H1 (cell line): ENCODE results near the gene ATP1A1. TPM values are rescaled to one million over a fixed set of nuclear protein-coding genes. Genes with fewer than 3 reads are reported as not detected.

Experiments used
- CTCF ChIA-PET: fragments of 300-600 bp; sonication (Branson Sonifier 250); formaldehyde crosslinking; loops from one replicate; lab custom pipeline; 2021; ENCODE audit not compliant: partially characterized antibody; lab: Charles Lee
- POLR2A ChIA-PET: fragments of 300-600 bp; sonication (Branson Sonifier 250); formaldehyde crosslinking; loops from one replicate; lab custom pipeline; 2021; ENCODE audit warnings: inconsistent platforms; ENCODE audit not compliant: partially characterized antibody; lab: Charles Lee
- DNase-seq, 2 experiments: peaks; one replicate each; pipeline versions ENCODE4 v3.0.0 to v3.0.0-alpha.2; 2010 to 2022; ENCODE audit warnings: low spot score in 2 of 2, low read depth in 1 of 2, mixed read lengths in 1 of 2
- FAIRE-seq: peaks from 2 replicates; lab custom pipeline; 2011; peaks lifted over from hg19 to GRCh38; lab: Jason Lieb, UNC
- H2AFZ ChIP-seq: 2 replicates; pipeline ENCODE4 v1.8.1; 2012; ENCODE audit warnings: low read length, inconsistent platforms
- H2AK5ac ChIP-seq: 2 replicates; pipeline ENCODE4 v1.6.1; 2013; ENCODE audit warnings: low read depth, low read length
- H2BK120ac ChIP-seq: replicated peaks from 2 replicates; pipeline ENCODE3; 2013; ENCODE audit warnings: low read depth, low read length, inconsistent platforms
- H2BK12ac ChIP-seq: 2 replicates; pipeline ENCODE4 v1.6.1; 2013; ENCODE audit warnings: low read depth, low read length
- H2BK15ac ChIP-seq: 2 replicates; pipeline ENCODE4 v1.6.1; 2013; ENCODE audit warnings: low read length
- H2BK20ac ChIP-seq: 2 replicates; pipeline ENCODE4 v1.6.1; 2013; ENCODE audit warnings: low read length
- H2BK5ac ChIP-seq: 2 replicates; pipeline ENCODE4 v1.6.1; 2013; ENCODE audit warnings: low read depth, low read length
- H3K14ac ChIP-seq: 2 replicates; pipeline ENCODE4 v1.6.1; 2013; ENCODE audit warnings: inconsistent platforms; ENCODE audit not compliant: insufficient read length
- H3K18ac ChIP-seq: 2 replicates; pipeline ENCODE4 v1.6.1; 2013; ENCODE audit warnings: low read length; ENCODE audit errors: extremely low read depth
- H3K23ac ChIP-seq: 2 replicates; pipeline ENCODE4 v1.6.1; 2013; ENCODE audit warnings: inconsistent platforms; ENCODE audit not compliant: insufficient read length
- H3K23me2 ChIP-seq: 2 replicates; pipeline ENCODE4 v1.6.1; 2013; ENCODE audit warnings: low read depth, low read length
- H3K27ac ChIP-seq: 2 replicates; pipeline ENCODE4 v1.6.1; 2011; ENCODE audit warnings: low read depth, low read length, inconsistent platforms
- H3K27me3 ChIP-seq, 4 experiments: replicated peaks in 1 of 4; 1 replicate in 1 of 4; 2 replicates in 3 of 4; pipeline versions ENCODE4 v1.6.1 to v1.8.1; 2011 to 2013; ENCODE audit warnings: low read length in 3 of 4, mild to moderate bottlenecking in 3 of 4, inconsistent platforms in 2 of 4, mixed read lengths in 2 of 4, moderate library complexity in 1 of 4; ENCODE audit not compliant: control insufficient read depth in 3 of 4, insufficient read depth in 3 of 4; ENCODE audit errors: extremely low read depth in 1 of 4
- H3K36me3 ChIP-seq, 4 experiments: 2 replicates each; pipeline versions ENCODE4 v1.6.1 to v1.8.1; 2011 to 2013; ENCODE audit warnings: mild to moderate bottlenecking in 4 of 4, low read length in 3 of 4, moderate library complexity in 2 of 4, control low read depth in 1 of 4, inconsistent platforms in 1 of 4; ENCODE audit not compliant: insufficient read depth in 4 of 4, control insufficient read depth in 2 of 4
- H3K4ac ChIP-seq: replicated peaks from 2 replicates; pipeline ENCODE3; 2013; ENCODE audit warnings: low read length, low read depth, mixed read lengths, inconsistent platforms; ENCODE audit not compliant: insufficient read length
- H3K4me1 ChIP-seq, 4 experiments: replicated peaks in 1 of 4; 1 replicate in 1 of 4; 2 replicates in 3 of 4; pipeline versions ENCODE4 v1.6.1 to v1.8.1; 2011 to 2013; ENCODE audit warnings: low read length in 3 of 4, inconsistent platforms in 2 of 4, mixed read lengths in 1 of 4; ENCODE audit not compliant: insufficient read depth in 4 of 4, control insufficient read depth in 3 of 4
- H3K4me2 ChIP-seq, 2 experiments: 2 replicates each; pipeline versions ENCODE4 v1.6.1 to v1.8.1; 2011 to 2013; ENCODE audit warnings: low read depth in 2 of 2, low read length in 2 of 2, control low read depth in 1 of 2, inconsistent platforms in 1 of 2, mild to moderate bottlenecking in 1 of 2; ENCODE audit not compliant: insufficient read depth in 1 of 2
- H3K4me3 ChIP-seq, 4 experiments: fragments of 200-600, 300-600 bp in 1 of 4; sonication (generic), shearing (Covaris generic), sonication (Bioruptor Twin) in 1 of 4; 2 replicates each; pipeline versions ENCODE4 v1.5.1 to v1.8.1; 2011 to 2016; ENCODE audit warnings: low read length in 4 of 4, low read depth in 3 of 4, control low read depth in 2 of 4, inconsistent platforms in 2 of 4, mild to moderate bottlenecking in 2 of 4, mixed read lengths in 1 of 4, moderate library complexity in 1 of 4; ENCODE audit not compliant: insufficient read depth in 2 of 4; ENCODE audit errors: extremely low read depth in 1 of 4
- H3K56ac ChIP-seq: replicated peaks from 2 replicates; pipeline ENCODE3; 2013; ENCODE audit warnings: low read depth, mild to moderate bottlenecking, mixed read lengths, low read length, inconsistent platforms; ENCODE audit not compliant: insufficient read length
- H3K79me1 ChIP-seq: 2 replicates; pipeline ENCODE4 v1.6.1; 2013; ENCODE audit warnings: low read depth, low read length, control low read depth
- H3K79me2 ChIP-seq, 2 experiments: 2 replicates each; pipeline versions ENCODE4 v1.6.1 to v1.8.1; 2012 to 2013; ENCODE audit warnings: low read length in 2 of 2, mild to moderate bottlenecking in 2 of 2, inconsistent platforms in 1 of 2; ENCODE audit not compliant: insufficient read depth in 2 of 2, control insufficient read depth in 1 of 2
- H3K9ac ChIP-seq, 4 experiments: replicated peaks in 1 of 4; 1 replicate in 1 of 4; 2 replicates in 3 of 4; pipeline versions ENCODE4 v1.6.1 to v1.8.1; 2011 to 2013; ENCODE audit warnings: low read depth in 3 of 4, low read length in 3 of 4, control low read depth in 2 of 4, mild to moderate bottlenecking in 2 of 4, moderate library complexity in 2 of 4, inconsistent platforms in 1 of 4; ENCODE audit errors: extremely low read depth in 1 of 4
- H3K9me3 ChIP-seq, 2 experiments: 2 replicates each; pipeline versions ENCODE4 v1.6.1 to v1.8.1; 2012 to 2013; ENCODE audit warnings: mild to moderate bottlenecking in 2 of 2, moderate library complexity in 2 of 2, control low read depth in 1 of 2, inconsistent platforms in 1 of 2, low read depth in 1 of 2, low read length in 1 of 2, mixed read lengths in 1 of 2; ENCODE audit not compliant: insufficient read depth in 2 of 2
- H4K20me1 ChIP-seq, 2 experiments: replicated peaks in 1 of 2; 2 replicates each; pipeline versions ENCODE3 to v1.8.1; 2011 to 2013; ENCODE audit warnings: inconsistent platforms in 2 of 2, low read length in 2 of 2, mild to moderate bottlenecking in 1 of 2; ENCODE audit not compliant: insufficient read depth in 2 of 2, control insufficient read depth in 1 of 2
- H4K5ac ChIP-seq: 2 replicates; pipeline ENCODE4 v1.6.1; 2013; ENCODE audit warnings: low read length, low read depth, mixed read lengths, inconsistent platforms; ENCODE audit not compliant: insufficient read length
- H4K8ac ChIP-seq: 2 replicates; pipeline ENCODE4 v1.8.0; 2013; ENCODE audit warnings: mild to moderate bottlenecking, moderate library complexity, low read length, inconsistent platforms; ENCODE audit not compliant: insufficient read depth; ENCODE audit errors: extremely low read depth
- H4K91ac ChIP-seq: replicated peaks from 2 replicates; pipeline ENCODE3; 2013; ENCODE audit warnings: low read length, mixed read lengths, inconsistent platforms; ENCODE audit not compliant: insufficient read length
- ASH2L ChIP-seq: fragments of 200-600, 300-600 bp; sonication (generic); IDR thresholded peaks from one replicate; pipeline ENCODE4 v1.7.1; 2017; ENCODE audit warnings: low read length
- BACH1 ChIP-seq: IDR thresholded peaks from 2 replicates; pipeline ENCODE4 v1.6.1; 2012; ENCODE audit warnings: low read length, improper control_type of control experiment
- CHD2 ChIP-seq: IDR thresholded peaks from 2 replicates; pipeline ENCODE4 v1.6.1; 2012; ENCODE audit warnings: low read length, improper control_type of control experiment
- EZH2 ChIP-seq: fragments of 200-600 bp; sonication (generic); IDR thresholded peaks from 2 replicates; pipeline ENCODE4 v1.7.1; 2012; ENCODE audit warnings: low read depth, mild to moderate bottlenecking, moderate library complexity, low read length, inconsistent platforms; ENCODE audit not compliant: severe bottlenecking
- KDM1A ChIP-seq: fragments of 200-600, 300-600 bp; sonication (generic); IDR thresholded peaks from 2 replicates; pipeline ENCODE4 v1.7.1; 2016; ENCODE audit warnings: mild to moderate bottlenecking, low read length, borderline replicate concordance
- KDM4A ChIP-seq: IDR thresholded peaks from one replicate; pipeline ENCODE4 v1.7.1; 2012; ENCODE audit warnings: low read depth, mild to moderate bottlenecking, moderate library complexity, low read length, inconsistent platforms; ENCODE audit not compliant: severe bottlenecking
- SIRT6 ChIP-seq: IDR thresholded peaks from one replicate; pipeline ENCODE4 v1.7.1; 2012; ENCODE audit warnings: low read length, inconsistent platforms
- SP2 ChIP-seq: IDR thresholded peaks from 2 replicates; pipeline ENCODE4 v1.6.1; 2012; ENCODE audit warnings: mild to moderate bottlenecking, low read length, inconsistent platforms
- SP4 ChIP-seq: IDR thresholded peaks from 2 replicates; pipeline ENCODE4 v1.6.1; 2012; ENCODE audit warnings: low read length, inconsistent platforms
- SUZ12 ChIP-seq: fragments of 200-600 bp; sonication (generic); IDR thresholded peaks from 2 replicates; pipeline ENCODE4 v1.6.1; 2012; ENCODE audit warnings: mild to moderate bottlenecking, inconsistent platforms, low read length, moderate library complexity, mixed read lengths
- TEAD4 ChIP-seq: IDR thresholded peaks from 2 replicates; pipeline ENCODE4 v1.6.1; 2012; ENCODE audit warnings: low read depth, low read length, inconsistent platforms, mixed read lengths
- WGBS, 2 experiments: shearing (Covaris generic) in 1 of 2; methylation state at CpG; one replicate each; pipeline versions ENCODE4 v1.1.6 to v1.1.7; 2013 to 2015; ENCODE audit warnings: low lambda C conversion rate in 2 of 2, mixed read lengths in 2 of 2, inconsistent platforms in 1 of 2, low coverage in 1 of 2, missing lambda C conversion rate in 1 of 2; ENCODE audit not compliant: insufficient replicate concordance in 2 of 2, insufficient coverage in 1 of 2, insufficient read length in 1 of 2; ENCODE audit errors: extremely low coverage in 1 of 2, missing lambda C conversion rate in 1 of 2; 5-methylcytosine and 5-hydroxymethylcytosine counted together
- polyA plus RNA-seq, 7 experiments: library from polyadenylated mRNA; depleted of rRNA in 3 of 7; stranded (reverse) in 5 of 7; unstranded in 2 of 7; fragments of >200 nt in 5 of 7; fragments of 200-250 nt in 2 of 7; gene quantifications; 1 replicate in 5 of 7; 2 replicates in 1 of 7; 4 replicates in 1 of 7; pipeline versions ENCODE4 v1.2.1 to v1.2.3, GENCODE V29; 2011 to 2013; ENCODE audit warnings: missing spikeins in 2 of 7, mixed read lengths in 2 of 7
- total RNA-seq: library from RNA; stranded (reverse); fragmentation: NEBNext Ultra II Directional; extraction: Animal tissue kit (Norgen Biotek cat#: 25700); gene quantifications from 2 replicates; pipeline ENCODE4 v1.2.1, GENCODE V29; 2021
- TF ChIP-seq, protein P1 (sequence below): IDR thresholded peaks from 2 replicates; pipeline ENCODE4 v1.6.1; 2011; ENCODE audit warnings: low read depth, mild to moderate bottlenecking, low read length; ENCODE audit not compliant: insufficient read depth

Gene ATP1A1
- total and polyA plus RNA-seq, 2 of the 8 experiments (the other 6 are each of a cell fraction or from before 2014, with no cell fraction given) = 222 to 325 TPM

DNA sequence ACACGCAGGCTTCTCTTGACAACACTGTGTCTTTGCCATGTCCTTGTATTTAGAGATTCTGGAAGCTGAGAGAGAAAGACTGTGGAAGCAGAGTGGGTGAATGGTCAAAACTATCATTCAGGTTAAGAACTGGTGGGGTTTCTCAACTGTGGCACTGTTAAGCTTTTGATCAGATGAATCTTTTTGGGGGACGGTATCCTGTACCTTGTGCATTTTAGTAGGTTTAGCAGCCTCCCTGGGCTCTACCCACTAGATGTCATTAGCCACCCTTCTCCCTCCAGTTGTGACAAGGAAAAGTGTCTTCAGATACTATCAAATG is 39.4 kb downstream of the ATP1A1 start:
- no peak overlapping the region for H3K23ac ChIP-seq
- H3K18ac ChIP-seq = no peak overlapping the region
- H2AFZ ChIP-seq = no peak overlapping the region
- H2BK12ac ChIP-seq = no peak overlapping the region
- no peaks in the 10 kb centered on the region for H3K23me2 ChIP-seq
- H2BK120ac ChIP-seq = no peak overlapping the region
- peaks cover 0 to 6% (median 4%) of the 10 kb centered on the region in 4 experiments; a peak in 4 of 7 replicates for H3K4me1 ChIP-seq
- H4K8ac ChIP-seq = no peak overlapping the region
- H2AK5ac ChIP-seq = no peak overlapping the region
- no peaks in the 10 kb centered on the region for H3K9me3 ChIP-seq
- no peak overlapping the region for H3K4ac ChIP-seq
- CTCF ChIA-PET = interaction anchor here (0.6 to 4.0 kb wide), 7 partner anchors 10 to 289 kb away, joined by 3 to 31 read pairs (median 5); no protein-coding TSS in a partner anchor
- H4K5ac ChIP-seq = no peak overlapping the region
- no peak overlapping the region for H2BK15ac ChIP-seq
- H3K27ac ChIP-seq = no peak overlapping the region
- H2BK20ac ChIP-seq = no peak overlapping the region
- no peaks in the 10 kb centered on the region for H3K79me2 ChIP-seq
- no peaks in the 10 kb centered on the region for H4K20me1 ChIP-seq
- no peaks in the 10 kb centered on the region for H3K27me3 ChIP-seq
- no peak overlapping the region for H3K56ac ChIP-seq
- no peak overlapping the region for H3K4me2 ChIP-seq
- 93% methylated on average over 2 of the region's 2 CpGs; no CpG with 5 or more reads in 1 of the 2 experiments for WGBS, 2 experiments
- H3K36me3 ChIP-seq = peaks cover 0 to 1% (median 0%) of the 10 kb centered on the region in 4 experiments; a peak in 1 of 8 replicates
- FAIRE-seq (no peak), DNase-seq (no peak)
- no peaks in the 10 kb centered on the region for H3K79me1 ChIP-seq
- H3K14ac ChIP-seq = no peak overlapping the region
- no peak overlapping the region for H3K4me3 ChIP-seq
- no peak overlapping the region for H2BK5ac ChIP-seq
- no peak overlapping the region for H3K9ac ChIP-seq
- H4K91ac ChIP-seq = no peak overlapping the region
- POLR2A ChIA-PET = interaction anchor here (1.6 kb wide), 1 partner anchor 11 kb away, joined by 6 read pairs; no protein-coding TSS in a partner anchor
- TF ChIP-seq SIRT6 (no peak), BACH1 (no peak), ASH2L (no peak), SP4 (no peak), KDM4A (no peak), KDM1A (no peak), CHD2 (no peak), SUZ12 (no peak), EZH2 (no peak), TEAD4 (no peak), SP2 (no peak)
- TF ChIP-seq, protein P1, sequence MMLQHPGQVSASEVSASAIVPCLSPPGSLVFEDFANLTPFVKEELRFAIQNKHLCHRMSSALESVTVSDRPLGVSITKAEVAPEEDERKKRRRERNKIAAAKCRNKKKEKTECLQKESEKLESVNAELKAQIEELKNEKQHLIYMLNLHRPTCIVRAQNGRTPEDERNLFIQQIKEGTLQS = no peak
